Activated T-cell treated with anti-CD3 and anti-CD28 coated beads, Interleukin-2, amount 50 U/mL, for 4 hours (primary cell): Measurements from ENCODE around the gene ACOT8. TPM values are rescaled to one million over a fixed set of nuclear protein-coding genes. Genes with fewer than 3 reads are reported as not detected.
A peak's percentile ranks its signal among the peaks of the same experiment; 100 is the strongest.
"Not testable (repeated sequence)": the region's sequence is repeated elsewhere in the genome, so short reads cannot be mapped to it uniquely, and the experiment has no call there.

Experiments
- ATAC-seq, 2 donors: fragments of 200-7000 bp; cut with Tn5 transposase; one replicate each; pipeline ENCODE4 v1.10.0; 2021
- DNase-seq: peaks from one replicate; pipeline ENCODE4 v3.0.0-alpha.2; 2020
- H3K27me3 Mint-ChIP-seq: one replicate; pipeline ENCODE4 v1.8.0; 2021; ENCODE audit warnings: low read depth, mixed read lengths
- H3K36me3 Mint-ChIP-seq: one replicate; pipeline ENCODE4 v1.8.0; 2022; ENCODE audit warnings: mixed read lengths; ENCODE audit not compliant: insufficient read depth
- H3K4me1 Mint-ChIP-seq: one replicate; pipeline ENCODE4 v1.8.0; 2021; ENCODE audit warnings: low read depth, mixed read lengths
- H3K4me3 Mint-ChIP-seq: one replicate; pipeline ENCODE4 v1.8.0; 2021; ENCODE audit warnings: mild to moderate bottlenecking, moderate library complexity, mixed read lengths
- H3K9me3 Mint-ChIP-seq: one replicate; pipeline ENCODE4 v1.8.0; 2021; ENCODE audit warnings: mixed read lengths
- total RNA-seq, 3 donors: library from RNA; stranded (reverse); gene quantifications; one replicate each; pipeline ENCODE4 v1.2.1, GENCODE V29; 2021

Gene ACOT8
- total RNA-seq, 3 donors from 2014 or later, result 18.0 to 21.0 (median 18.2) TPM

- Mint-ChIP-seq H3K4me3 (peak overlapping the region; percentile 89), H3K4me1 (peaks cover 35% of the 10 kb centered on the region), H3K9me3 (no peaks in the 10 kb centered on the region), H3K36me3 (peaks cover 8% of the 10 kb centered on the region), H3K27me3 (no peaks in the 10 kb centered on the region)
- no peak for DNase-seq
- no peak for ATAC-seq
Observed at GRCh38 chr20:45892049-45892825, 35.0 kb upstream of the ACOT8 start.

- H3K36me3 Mint-ChIP-seq, result peaks cover 6% of the 10 kb centered on the region
- peaks cover 37% of the 10 kb centered on the region for H3K4me1 Mint-ChIP-seq
- no peaks in the 10 kb centered on the region for H3K27me3 Mint-ChIP-seq
- ATAC-seq (peak; percentile 87), DNase-seq (peak; percentile 81)
- no peaks in the 10 kb centered on the region for H3K9me3 Mint-ChIP-seq
- peak within 1 kb of the TSS; percentile 89 for H3K4me3 Mint-ChIP-seq
Observed at GRCh38 chr20:45890985-45891983, 34.1 kb upstream of the ACOT8 start, which contains the start of the genes CTSA and NEURL2. Gene CTSA (plus strand): TSS chr20:45891335. CDS start chr20:45891569, 234 bp downstream. Gene NEURL2 (minus strand): TSS chr20:45891208. CDS start chr20:45890991, 217 bp downstream.

DNA sequence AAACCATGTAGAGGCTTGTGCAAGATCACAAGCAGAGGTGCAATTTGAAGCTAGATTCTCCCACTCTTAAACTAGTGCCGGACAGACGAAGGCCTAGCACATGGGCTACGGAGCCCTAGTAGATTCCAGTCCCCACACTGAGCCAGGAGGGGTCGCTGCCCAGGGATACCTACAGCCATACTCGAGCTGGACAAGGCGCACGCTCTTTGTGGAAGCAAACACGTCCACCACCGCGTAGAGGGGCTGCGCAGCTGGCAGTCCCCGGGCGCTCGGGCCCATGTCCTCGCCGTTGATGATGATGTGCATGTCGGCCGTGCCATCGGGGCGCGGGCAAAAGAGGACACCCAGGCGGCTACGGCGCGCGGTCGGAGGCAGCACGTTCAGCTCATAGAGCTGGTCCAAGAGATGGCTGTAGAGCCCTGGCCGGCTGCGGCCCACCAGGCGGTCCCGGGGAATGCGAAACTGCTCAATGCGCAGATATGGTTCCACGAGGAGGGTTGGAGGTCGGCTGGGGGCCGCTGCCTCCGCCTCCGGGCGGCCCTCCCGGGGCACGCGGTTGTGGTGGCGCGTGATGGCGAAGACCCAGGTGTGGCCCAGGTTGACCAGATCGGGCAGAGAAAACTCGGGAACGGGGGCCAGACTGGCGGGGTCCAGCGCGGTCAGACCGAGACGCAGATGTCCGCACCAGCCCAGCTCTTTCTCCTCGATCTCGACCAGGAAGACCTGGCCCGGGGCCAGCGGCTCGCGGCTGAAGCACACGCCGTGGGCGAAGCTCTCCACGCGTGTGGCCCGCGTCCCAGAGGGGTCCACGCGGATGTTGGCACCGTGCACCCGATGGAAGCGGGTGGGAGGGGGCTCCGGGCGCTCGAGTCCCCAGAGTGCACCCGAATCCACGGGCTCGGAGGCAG is 33.1 kb upstream of the ACOT8 start:
- ATAC-seq (peak; percentile 19), DNase-seq (peak; percentile 37)
- peaks cover 8% of the 10 kb centered on the region for H3K36me3 Mint-ChIP-seq
- peak overlapping the region; percentile 89 for H3K4me3 Mint-ChIP-seq
- no peaks in the 10 kb centered on the region for H3K9me3 Mint-ChIP-seq
- no peaks in the 10 kb centered on the region for H3K27me3 Mint-ChIP-seq
- peaks cover 41% of the 10 kb centered on the region for H3K4me1 Mint-ChIP-seq

GRCh38 chr20:45888681-45889080 is 31.5 kb upstream of the ACOT8 start:
- Mint-ChIP-seq H3K4me1 (peaks cover 46% of the 10 kb centered on the region), H3K36me3 (peaks cover 4% of the 10 kb centered on the region), H3K4me3 (no peak overlapping the region), H3K9me3 (no peaks in the 10 kb centered on the region), H3K27me3 (no peaks in the 10 kb centered on the region)
- ATAC-seq (no peak), DNase-seq (no peak)

- DNase-seq, result no peak
- no peaks in the 10 kb centered on the region for H3K9me3 Mint-ChIP-seq
- H3K27me3 Mint-ChIP-seq, result no peaks in the 10 kb centered on the region
- no peak for ATAC-seq
- no peak within 1 kb of the TSS for H3K4me3 Mint-ChIP-seq
- peaks cover 15% of the 10 kb centered on the region for H3K36me3 Mint-ChIP-seq
- H3K4me1 Mint-ChIP-seq, result peaks cover 46% of the 10 kb centered on the region
Observed at GRCh38 chr20:45887346-45887715, 30.1 kb upstream of the ACOT8 start, which contains the start of gene SPATA25. Gene SPATA25 (minus strand): TSS chr20:45887622. CDS start chr20:45887590, 32 bp downstream.

- Mint-ChIP-seq H3K4me3 (no peak overlapping the region), H3K27me3 (no peaks in the 10 kb centered on the region), H3K4me1 (peaks cover 46% of the 10 kb centered on the region), H3K9me3 (no peaks in the 10 kb centered on the region), H3K36me3 (peaks cover 15% of the 10 kb centered on the region)
- DNase-seq (no peak), ATAC-seq (no peak)
Observed at GRCh38 chr20:45886590-45887345, 29.6 kb upstream of the ACOT8 start.

GRCh38 chr20:45883100-45883469 is 25.9 kb upstream of the ACOT8 start:
- H3K36me3 Mint-ChIP-seq, result peaks cover 16% of the 10 kb centered on the region
- H3K4me1 Mint-ChIP-seq, result peaks cover 44% of the 10 kb centered on the region
- no peaks in the 10 kb centered on the region for H3K9me3 Mint-ChIP-seq
- ATAC-seq (no peak), DNase-seq (no peak)
- no peaks in the 10 kb centered on the region for H3K27me3 Mint-ChIP-seq
- peak overlapping the region; percentile 56 for H3K4me3 Mint-ChIP-seq

DNA sequence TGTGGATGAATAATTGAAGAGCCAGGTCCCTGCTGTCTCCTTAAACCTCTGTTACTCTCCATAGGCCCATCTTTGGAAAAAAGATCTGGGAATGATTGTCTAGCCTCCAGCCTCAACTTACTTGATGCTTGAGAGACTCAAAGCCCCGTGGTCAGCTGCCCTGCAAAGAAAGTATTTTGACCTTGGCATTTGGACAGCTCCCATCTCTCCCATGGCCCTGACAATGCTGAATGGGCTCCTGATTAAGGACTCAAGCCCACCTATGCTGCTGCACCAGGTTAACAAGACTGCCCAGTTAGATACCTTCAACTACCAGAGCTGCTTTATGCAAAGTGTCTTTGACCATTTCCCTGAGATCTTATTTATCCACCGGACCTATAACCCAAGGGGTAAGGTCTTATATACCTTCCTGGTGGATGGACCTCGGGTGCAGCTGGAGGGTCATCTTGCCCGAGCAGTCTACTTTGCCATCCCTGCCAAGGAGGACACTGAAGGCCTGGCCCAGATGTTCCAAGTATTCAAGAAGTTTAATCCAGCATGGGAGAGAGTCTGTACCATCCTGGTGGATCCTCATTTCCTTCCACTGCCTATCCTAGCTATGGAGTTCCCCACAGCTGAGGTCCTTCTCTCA is 25.4 kb upstream of the ACOT8 start:
- no peaks in the 10 kb centered on the region for H3K9me3 Mint-ChIP-seq
- no peaks in the 10 kb centered on the region for H3K27me3 Mint-ChIP-seq
- H3K4me3 Mint-ChIP-seq, result peak overlapping the region; percentile 56
- no peak for DNase-seq
- no peak for ATAC-seq
- peaks cover 16% of the 10 kb centered on the region for H3K36me3 Mint-ChIP-seq
- peaks cover 44% of the 10 kb centered on the region for H3K4me1 Mint-ChIP-seq

- H3K9me3 Mint-ChIP-seq, result no peaks in the 10 kb centered on the region
- H3K4me1 Mint-ChIP-seq, result peaks cover 40% of the 10 kb centered on the region
- H3K36me3 Mint-ChIP-seq, result peaks cover 19% of the 10 kb centered on the region
- peak within 1 kb of the TSS; percentile 89 for H3K4me3 Mint-ChIP-seq
- ATAC-seq, result peak; percentile 99
- no peaks in the 10 kb centered on the region for H3K27me3 Mint-ChIP-seq
- DNase-seq, result peak; percentile 98
Observed at GRCh38 chr20:45880988-45881788, 24.0 kb upstream of the ACOT8 start, which contains the start of gene ZSWIM1. Gene ZSWIM1 (plus strand): TSS chr20:45881227. CDS start chr20:45882593, 1,366 bp downstream.

DNA sequence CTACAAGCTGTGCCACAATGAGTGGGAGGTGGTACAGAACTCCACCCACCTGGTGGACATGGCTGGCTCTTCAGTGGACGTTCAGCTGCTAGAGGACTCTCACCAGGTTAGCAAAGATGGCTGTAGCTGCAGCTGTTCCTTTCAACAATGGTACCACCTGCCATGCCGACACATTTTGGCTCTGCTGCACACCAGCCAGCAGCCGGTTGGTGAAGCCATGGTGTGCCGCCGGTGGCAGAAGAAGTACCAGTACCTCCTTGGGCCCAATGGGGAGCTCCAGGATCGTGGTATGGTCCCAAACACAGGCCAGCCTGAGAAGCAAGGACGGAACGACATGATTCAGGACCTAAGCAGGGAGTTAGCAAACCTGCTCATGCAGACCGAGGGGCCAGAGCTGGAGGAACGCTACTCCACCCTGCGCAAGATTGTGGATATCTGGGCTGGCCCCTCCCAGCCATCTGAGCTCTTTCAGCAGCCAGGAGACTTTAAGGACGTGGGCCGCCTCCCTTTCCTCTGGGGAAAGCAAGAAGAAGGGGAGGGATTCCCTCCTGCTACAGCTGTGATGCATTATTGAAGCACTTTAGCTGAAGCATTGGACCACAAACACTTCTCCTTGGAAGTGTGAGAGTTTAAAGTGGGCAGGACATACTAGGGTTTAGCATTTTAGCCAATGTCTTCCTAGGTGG is 21.0 kb upstream of the ACOT8 start:
- DNase-seq, result no peak
- peaks cover 22% of the 10 kb centered on the region for H3K4me1 Mint-ChIP-seq

DNA sequence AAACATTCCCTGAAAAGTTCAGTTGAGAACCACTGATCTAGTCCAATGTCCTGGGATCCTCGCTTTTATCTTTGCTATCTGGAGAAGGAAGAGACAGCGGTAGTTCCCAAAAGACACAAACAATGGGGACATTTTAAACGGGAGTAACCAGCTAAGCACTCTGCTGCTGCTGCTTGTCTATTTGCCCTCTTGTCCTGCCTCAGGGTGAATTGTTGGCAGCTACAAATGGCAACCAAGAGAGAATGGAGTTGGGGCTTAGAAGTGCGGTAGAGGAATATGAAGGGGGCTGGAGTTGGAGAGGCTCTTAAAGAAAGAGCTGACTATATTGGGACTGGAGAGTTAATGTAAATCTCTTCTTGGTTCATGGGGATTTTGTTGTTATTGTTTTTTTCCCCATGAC is 17.4 kb upstream of the ACOT8 start:
- Mint-ChIP-seq H3K4me1 (no peaks in the 10 kb centered on the region), H3K27me3 (no peaks in the 10 kb centered on the region), H3K4me3 (no peak overlapping the region), H3K36me3 (peaks cover 6% of the 10 kb centered on the region), H3K9me3 (no peaks in the 10 kb centered on the region)
- ATAC-seq, result no peak
- DNase-seq, result no peak

More for the DNA sequence above, 21.0 kb upstream of the ACOT8 start:
- Mint-ChIP-seq H3K4me3 (no peak overlapping the region), H3K9me3 (no peaks in the 10 kb centered on the region), H3K36me3 (peaks cover 13% of the 10 kb centered on the region), H3K27me3 (no peaks in the 10 kb centered on the region)
- ATAC-seq, result no peak

DNA sequence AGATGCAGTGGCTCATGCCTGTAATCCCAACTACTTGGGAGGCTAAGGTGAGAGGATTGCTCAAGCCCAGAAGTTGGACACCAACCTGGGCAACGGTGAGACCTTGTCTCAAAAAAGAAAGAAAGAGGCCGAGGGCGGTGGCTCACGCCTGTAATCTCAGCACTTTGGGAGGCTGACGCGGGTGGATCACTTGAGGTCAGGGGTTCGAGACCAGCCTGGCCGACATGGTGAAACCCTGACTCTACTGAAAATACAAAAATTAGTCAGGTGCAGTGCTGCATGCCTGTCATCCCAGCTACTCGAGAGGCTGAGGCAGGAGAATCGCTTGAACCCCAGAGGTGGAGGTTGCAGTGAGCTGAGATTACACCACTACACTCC is 16.9 kb upstream of the ACOT8 start:
- not testable (repeated sequence) for ATAC-seq, DNase-seq, H3K27me3 Mint-ChIP-seq, H3K36me3 Mint-ChIP-seq, H3K9me3 Mint-ChIP-seq, H3K4me3 Mint-ChIP-seq, H3K4me1 Mint-ChIP-seq
